Gastroesophageal sphincter (tissue), 3 donors: ENCODE data around the gene SPRING1.

ENCODE experiments used
- POLR2A ChIP-seq, 2 donors: fragments of 450-650 bp; IDR thresholded peaks; one replicate each; pipeline ENCODE4 v1.6.1; 2017; ENCODE audit warnings: antibody characterized with exemption in 2 of 2, mild to moderate bottlenecking in 2 of 2, moderate library complexity in 1 of 2
- POLR2AphosphoS5 ChIP-seq: sonication (generic); formaldehyde crosslinking; IDR thresholded peaks from one replicate; pipeline ENCODE4 v1.6.1; 2017; ENCODE audit warnings: antibody characterized with exemption
- TF ChIP-seq, protein P1 (sequence below), 4 experiments: fragments of 200-600 bp in 2 of 4; fragments of 450-650 bp in 2 of 4; sonication (generic) in 1 of 4; IDR thresholded peaks; one replicate each; pipeline ENCODE4 v1.5.1; 2017 to 2019; ENCODE audit warnings: antibody characterized with exemption in 4 of 4, mild to moderate bottlenecking in 2 of 4, moderate library complexity in 2 of 4

DNA sequence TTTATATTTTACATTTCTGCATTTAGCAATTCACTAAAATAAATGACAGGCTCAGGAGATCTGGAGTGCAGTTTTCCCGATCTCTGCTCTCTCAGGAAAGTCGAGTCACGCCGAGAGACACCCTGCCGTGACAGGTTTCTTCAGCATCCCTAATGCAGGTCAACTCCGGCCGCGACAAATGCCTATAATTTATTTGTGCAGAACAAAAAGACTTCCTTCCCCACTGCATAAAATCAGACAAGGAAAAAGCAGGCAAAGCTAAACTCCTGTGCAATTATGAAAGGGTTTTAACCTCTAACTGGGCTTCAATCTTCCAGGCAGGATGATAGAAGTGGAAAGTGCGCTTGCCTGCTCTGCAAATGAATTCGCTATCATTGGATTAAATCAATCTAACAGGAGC is 28.1 kb downstream of the SPRING1 start:
- TF ChIP-seq, protein P1, sequence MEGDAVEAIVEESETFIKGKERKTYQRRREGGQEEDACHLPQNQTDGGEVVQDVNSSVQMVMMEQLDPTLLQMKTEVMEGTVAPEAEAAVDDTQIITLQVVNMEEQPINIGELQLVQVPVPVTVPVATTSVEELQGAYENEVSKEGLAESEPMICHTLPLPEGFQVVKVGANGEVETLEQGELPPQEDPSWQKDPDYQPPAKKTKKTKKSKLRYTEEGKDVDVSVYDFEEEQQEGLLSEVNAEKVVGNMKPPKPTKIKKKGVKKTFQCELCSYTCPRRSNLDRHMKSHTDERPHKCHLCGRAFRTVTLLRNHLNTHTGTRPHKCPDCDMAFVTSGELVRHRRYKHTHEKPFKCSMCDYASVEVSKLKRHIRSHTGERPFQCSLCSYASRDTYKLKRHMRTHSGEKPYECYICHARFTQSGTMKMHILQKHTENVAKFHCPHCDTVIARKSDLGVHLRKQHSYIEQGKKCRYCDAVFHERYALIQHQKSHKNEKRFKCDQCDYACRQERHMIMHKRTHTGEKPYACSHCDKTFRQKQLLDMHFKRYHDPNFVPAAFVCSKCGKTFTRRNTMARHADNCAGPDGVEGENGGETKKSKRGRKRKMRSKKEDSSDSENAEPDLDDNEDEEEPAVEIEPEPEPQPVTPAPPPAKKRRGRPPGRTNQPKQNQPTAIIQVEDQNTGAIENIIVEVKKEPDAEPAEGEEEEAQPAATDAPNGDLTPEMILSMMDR (IDR thresholded peaks at IDR 0.05): no peak
- TF ChIP-seq POLR2A (IDR thresholded peaks at IDR 0.05): no peak
- TF ChIP-seq POLR2AphosphoS5: no peak
